SU-DHL-6 (cell line): Measurements from ENCODE around the gene PRDM5.

Experiments
- H2AFZ ChIP-seq: fragments of 200-600 bp; sonication (generic); 2 replicates; pipeline ENCODE4 v1.6.1; 2014; ENCODE audit warnings: low read depth, mild to moderate bottlenecking, moderate library complexity, mixed read lengths, antibody characterized with exemption, low read length; ENCODE audit not compliant: severe bottlenecking
- H3F3A ChIP-seq: fragments of 200-600 bp; shearing (Covaris generic); 2 replicates; pipeline ENCODE4 v1.6.0; 2016; ENCODE audit warnings: antibody characterized with exemption, mild to moderate bottlenecking; ENCODE audit not compliant: insufficient read depth
- H3K27ac ChIP-seq: fragments of 200-600 bp; sonication (generic); 2 replicates; pipeline ENCODE4 v1.5.1; 2016; ENCODE audit warnings: low read depth, mild to moderate bottlenecking, low read length, moderate library complexity, mixed read lengths
- H3K27me3 ChIP-seq: fragments of 200-600 bp; sonication (generic), shearing (Covaris generic); 2 replicates; pipeline ENCODE4 v1.6.0; 2014; ENCODE audit warnings: mild to moderate bottlenecking, low read length
- H3K36me3 ChIP-seq: fragments of 200-600 bp; sonication (generic); 2 replicates; pipeline ENCODE4 v1.6.1; 2014; ENCODE audit warnings: mild to moderate bottlenecking, low read length, mixed read lengths
- H3K4me2 ChIP-seq: fragments of 300-600, 200-600 bp; shearing (Covaris generic), sonication (generic); 2 replicates; pipeline ENCODE4 v1.6.0; 2014; ENCODE audit warnings: low read length, low read depth, mild to moderate bottlenecking; ENCODE audit not compliant: poor library complexity, severe bottlenecking
- H3K4me3 ChIP-seq: fragments of 200-600 bp; sonication (generic); 2 replicates; pipeline ENCODE4 v1.5.1; 2014; ENCODE audit warnings: antibody characterized with exemption, low read length, mild to moderate bottlenecking, mixed read lengths; ENCODE audit not compliant: insufficient read depth, poor library complexity, severe bottlenecking
- H3K79me2 ChIP-seq: fragments of 200-600 bp; sonication (generic); 2 replicates; pipeline ENCODE4 v1.6.1; 2014; ENCODE audit warnings: mild to moderate bottlenecking, low read length, moderate library complexity; ENCODE audit not compliant: insufficient read depth
- H3K9ac ChIP-seq: fragments of 200-600 bp; sonication (generic); 2 replicates; pipeline ENCODE4 v1.7.0; 2014; ENCODE audit warnings: mild to moderate bottlenecking, low read length
- H3K9me2 ChIP-seq: fragments of 200-600 bp; sonication (generic); replicated peaks from 2 replicates; pipeline ENCODE4 v1.6.1; 2014; ENCODE audit warnings: low read length; ENCODE audit not compliant: insufficient read depth
- H3K9me3 ChIP-seq: fragments of 200-600 bp; sonication (generic); 2 replicates; pipeline ENCODE4 v1.6.1; 2014; ENCODE audit warnings: low read length, mixed read lengths; ENCODE audit not compliant: insufficient read depth
- H4K20me1 ChIP-seq: fragments of 200-600 bp; sonication (generic); 2 replicates; pipeline ENCODE4 v1.6.1; 2014; ENCODE audit warnings: low read depth, mild to moderate bottlenecking, antibody characterized with exemption, low read length, moderate library complexity, mixed read lengths
- CTCF ChIP-seq: fragments of 200-600 bp; sonication (generic); IDR thresholded peaks from one replicate; pipeline ENCODE4 v1.5.1; 2017; ENCODE audit warnings: antibody characterized with exemption, mild to moderate bottlenecking, low read length, moderate library complexity; ENCODE audit not compliant: insufficient read depth, poor library complexity, severe bottlenecking
- EZH2phosphoT487 ChIP-seq: fragments of 200-600 bp; sonication (generic), shearing (Covaris generic); conservative IDR thresholded peaks from 2 replicates; pipeline ENCODE4 v1.6.1; 2018; ENCODE audit warnings: mild to moderate bottlenecking, antibody characterized with exemption, low read length, moderate library complexity, mixed read lengths

The PRDM5 gene

GRCh38 chr4:120688791-120689190, 233.7 kb downstream of the PRDM5 start:
- Histone ChIP-seq H3F3A (no peaks in the 10 kb centered on the region), H4K20me1 (no peaks in the 10 kb centered on the region), H3K36me3 (no peaks in the 10 kb centered on the region), H3K9me3 (no peaks in the 10 kb centered on the region), H3K9me2 (no peaks in the 10 kb centered on the region), H3K79me2 (no peaks in the 10 kb centered on the region), H3K9ac (no peak overlapping the region), H3K4me2 (no peak overlapping the region), H3K4me3 (no peak overlapping the region), H2AFZ (no peak overlapping the region), H3K27ac (no peak overlapping the region), H3K27me3 (no peaks in the 10 kb centered on the region)
- TF ChIP-seq EZH2phosphoT487 (no peak), CTCF (no peak)

GRCh38 chr4:120685756-120686278, 236.7 kb downstream of the PRDM5 start:
- Histone ChIP-seq H3K79me2 (no peaks in the 10 kb centered on the region), H2AFZ (no peak overlapping the region), H3K4me2 (no peak overlapping the region), H3K36me3 (no peaks in the 10 kb centered on the region), H3K27ac (no peak overlapping the region), H3K9me3 (no peaks in the 10 kb centered on the region), H3K4me3 (no peak overlapping the region), H3K9ac (no peak overlapping the region), H4K20me1 (no peaks in the 10 kb centered on the region), H3K9me2 (no peaks in the 10 kb centered on the region), H3K27me3 (no peaks in the 10 kb centered on the region), H3F3A (no peaks in the 10 kb centered on the region)
- TF ChIP-seq CTCF (no peak), EZH2phosphoT487 (no peak)

GRCh38 chr4:120683897-120684540, 238.5 kb downstream of the PRDM5 start:
- H3K9ac ChIP-seq: no peak overlapping the region
- no peaks in the 10 kb centered on the region for H3K9me3 ChIP-seq
- H2AFZ ChIP-seq: no peak overlapping the region
- no peaks in the 10 kb centered on the region for H3F3A ChIP-seq
- no peak overlapping the region for H3K4me3 ChIP-seq
- no peaks in the 10 kb centered on the region for H4K20me1 ChIP-seq
- H3K4me2 ChIP-seq: no peak overlapping the region
- H3K27me3 ChIP-seq: no peaks in the 10 kb centered on the region
- no peaks in the 10 kb centered on the region for H3K79me2 ChIP-seq
- no peaks in the 10 kb centered on the region for H3K36me3 ChIP-seq
- no peak overlapping the region for H3K27ac ChIP-seq
- TF ChIP-seq EZH2phosphoT487 (no peak), CTCF (no peak)
- no peaks in the 10 kb centered on the region for H3K9me2 ChIP-seq
